ENCODE measurements around the gene FAM228B. TPM values are rescaled to one million over a fixed set of nuclear protein-coding genes. Genes with fewer than 3 reads are reported as not detected.

FAM228B gene
- total RNA-seq, 1 donor from 2014 or later, result 31.2 TPM

- Mint-ChIP-seq H3K36me3 (peaks cover 5% of the 10 kb centered on the region), H3K4me3 (no peak overlapping the region), H3K4me1 (peaks cover 13% of the 10 kb centered on the region), H3K27ac (no peak overlapping the region), H3K9me3 (no peaks in the 10 kb centered on the region), H3K27me3 (ENCODE audit: insufficient read depth, low read depth) (peaks cover 2% of the 10 kb centered on the region)
- Histone ChIP-seq H2AFZ (replicated peaks) (no peak overlapping the region), H3F3A (ENCODE audit: low read depth) (no peaks in the 10 kb centered on the region), H3K36me3 (no peaks in the 10 kb centered on the region), H3K27me3 (no peaks in the 10 kb centered on the region), H3K9me3 (ENCODE audit: low read depth) (no peaks in the 10 kb centered on the region), H3K4me1 (no peaks in the 10 kb centered on the region), H3K9ac (no peak overlapping the region), H4K20me1 (ENCODE audit: low read depth) (no peaks in the 10 kb centered on the region), H3K79me2 (ENCODE audit: low read depth) (no peaks in the 10 kb centered on the region), H3K4me2 (no peak overlapping the region), H3K27ac (no peak overlapping the region), H3K4me3 (no peak overlapping the region)
- DNase-seq (ENCODE audit: low spot score), result no peak
- TF ChIP-seq CTCF (IDR thresholded peaks at IDR 0.05) (no peak), EZH2phosphoT487 (IDR thresholded peaks at IDR 0.05) (no peak), EZH2 (IDR thresholded peaks at IDR 0.05) (no peak)
These were observed 86.8 kb downstream of the FAM228B start for GRCh38 chr2:24210106-24210455.

- Histone ChIP-seq H3K4me3 (no peak overlapping the region), H3K9ac (no peak overlapping the region), H3K4me2 (no peak overlapping the region), H3K36me3 (no peaks in the 10 kb centered on the region), H3K79me2 (ENCODE audit: low read depth) (no peaks in the 10 kb centered on the region), H2AFZ (replicated peaks) (no peak overlapping the region), H3K4me1 (no peaks in the 10 kb centered on the region), H3K9me3 (ENCODE audit: low read depth) (no peaks in the 10 kb centered on the region), H3K27me3 (no peaks in the 10 kb centered on the region), H3K27ac (no peak overlapping the region), H3F3A (ENCODE audit: low read depth) (no peaks in the 10 kb centered on the region), H4K20me1 (ENCODE audit: low read depth) (no peaks in the 10 kb centered on the region)
- peaks cover 5% of the 10 kb centered on the region for H3K36me3 Mint-ChIP-seq
- H3K4me1 Mint-ChIP-seq, result peaks cover 10% of the 10 kb centered on the region
- peaks cover 2% of the 10 kb centered on the region for H3K27me3 Mint-ChIP-seq (ENCODE audit: insufficient read depth, low read depth)
- H3K9me3 Mint-ChIP-seq, result no peaks in the 10 kb centered on the region
- DNase-seq (ENCODE audit: low spot score), result no peak
- H3K4me3 Mint-ChIP-seq, result no peak overlapping the region
- TF ChIP-seq EZH2 (IDR thresholded peaks at IDR 0.05), result no peak
- TF ChIP-seq CTCF (IDR thresholded peaks at IDR 0.05), result no peak
- TF ChIP-seq EZH2phosphoT487 (IDR thresholded peaks at IDR 0.05), result no peak
- H3K27ac Mint-ChIP-seq, result no peak overlapping the region
These were observed 87.5 kb downstream of the FAM228B start for GRCh38 chr2:24210723-24211122.

- H3F3A ChIP-seq (ENCODE audit: low read depth), result no peaks in the 10 kb centered on the region
- H3K9me3 Mint-ChIP-seq, result no peaks in the 10 kb centered on the region
- H3K36me3 Mint-ChIP-seq, result peaks cover 8% of the 10 kb centered on the region
- peaks cover 2% of the 10 kb centered on the region for H3K27me3 Mint-ChIP-seq (ENCODE audit: insufficient read depth, low read depth)
- H3K79me2 ChIP-seq (ENCODE audit: low read depth), result no peaks in the 10 kb centered on the region
- H3K4me3 ChIP-seq, result no peak overlapping the region
- no peaks in the 10 kb centered on the region for H3K9me3 ChIP-seq (ENCODE audit: low read depth)
- H3K4me3 Mint-ChIP-seq, result no peak overlapping the region
- no peak overlapping the region for H3K27ac ChIP-seq
- peaks cover 6% of the 10 kb centered on the region for H3K4me1 Mint-ChIP-seq
- H3K36me3 ChIP-seq, result no peaks in the 10 kb centered on the region
- no peak for DNase-seq (ENCODE audit: low spot score)
- no peaks in the 10 kb centered on the region for H3K27me3 ChIP-seq
- no peak overlapping the region for H3K4me2 ChIP-seq
- H2AFZ ChIP-seq (replicated peaks), result no peak overlapping the region
- no peaks in the 10 kb centered on the region for H4K20me1 ChIP-seq (ENCODE audit: low read depth)
- no peak overlapping the region for H3K9ac ChIP-seq
- no peak overlapping the region for H3K27ac Mint-ChIP-seq
- TF ChIP-seq EZH2 (IDR thresholded peaks at IDR 0.05), result no peak
- TF ChIP-seq CTCF (IDR thresholded peaks at IDR 0.05), result no peak
- TF ChIP-seq EZH2phosphoT487 (IDR thresholded peaks at IDR 0.05), result no peak
- no peaks in the 10 kb centered on the region for H3K4me1 ChIP-seq
These were observed 88.1 kb downstream of the FAM228B start for GRCh38 chr2:24211408-24211807.

All from neural progenitor cell (in vitro differentiated cells).